DND-41 (cell line): Measurements from ENCODE around the gene KRT83.
A peak's percentile ranks its signal among the peaks of the same experiment; 100 is the strongest.
"Not testable (repeated sequence)": the region's sequence is repeated elsewhere in the genome, so short reads cannot be mapped to it uniquely, and the experiment has no call there.

ENCODE experiments used
- ATAC-seq: fragments of 200-7000 bp; cut with Tn5 transposase; 3 replicates; pipeline ENCODE4 v1.9.1; 2021; ENCODE audit warnings: low read depth; ENCODE audit not compliant: insufficient read depth
- DNase-seq: peaks from one replicate; pipeline ENCODE4 v3.0.0-alpha.2; 2020
- H2AFZ ChIP-seq: 2 replicates; pipeline ENCODE4 v1.6.0; 2012; ENCODE audit warnings: low read depth, low read length
- H3K27ac ChIP-seq: 2 replicates; pipeline ENCODE4 v1.5.1; 2012; ENCODE audit warnings: low read length, inconsistent platforms
- H3K27me3 ChIP-seq: fragments of 200-600 bp; sonication (generic); 2 replicates; pipeline ENCODE4 v1.6.0; 2012; ENCODE audit warnings: low read length, mild to moderate bottlenecking, inconsistent platforms; ENCODE audit not compliant: insufficient read depth, poor library complexity
- H3K36me3 ChIP-seq: 2 replicates; pipeline ENCODE4 v1.5.1; 2012; ENCODE audit warnings: low read length, inconsistent platforms; ENCODE audit not compliant: insufficient read depth
- H3K4me1 ChIP-seq: 2 replicates; pipeline ENCODE4 v1.5.1; 2012; ENCODE audit warnings: mild to moderate bottlenecking, low read length; ENCODE audit not compliant: insufficient read depth
- H3K4me2 ChIP-seq: 2 replicates; pipeline ENCODE4 v1.6.0; 2012; ENCODE audit warnings: mild to moderate bottlenecking, moderate library complexity, low read length, inconsistent platforms; ENCODE audit not compliant: insufficient read depth
- H3K4me3 ChIP-seq, 2 experiments: fragments of 200-600 bp in 1 of 2; shearing (Covaris generic) in 1 of 2; 2 replicates each; pipeline ENCODE4 v1.5.1; 2012 to 2016; ENCODE audit warnings: inconsistent platforms in 2 of 2, low read length in 2 of 2, mild to moderate bottlenecking in 2 of 2, low read depth in 1 of 2, moderate library complexity in 1 of 2
- H3K79me2 ChIP-seq: 2 replicates; pipeline ENCODE4 v1.6.0; 2012; ENCODE audit warnings: low read length, inconsistent platforms; ENCODE audit not compliant: insufficient read depth
- H3K9ac ChIP-seq: 2 replicates; pipeline ENCODE4 v1.6.0; 2012; ENCODE audit warnings: low read depth, mild to moderate bottlenecking, inconsistent platforms, low read length, moderate library complexity
- H3K9me3 ChIP-seq: 2 replicates; pipeline ENCODE4 v1.5.1; 2012; ENCODE audit warnings: low read length, moderate library complexity, mild to moderate bottlenecking, inconsistent platforms; ENCODE audit not compliant: insufficient read depth, severe bottlenecking
- H4K20me1 ChIP-seq: 2 replicates; pipeline ENCODE4 v1.6.0; 2012; ENCODE audit warnings: low read length; ENCODE audit not compliant: insufficient read depth
- EZH2 ChIP-seq: IDR thresholded peaks from 3 replicates; pipeline ENCODE4 v1.6.1; 2012; ENCODE audit warnings: borderline replicate concordance, low read depth, mild to moderate bottlenecking, moderate library complexity, low read length, inconsistent platforms; ENCODE audit not compliant: severe bottlenecking
- TF ChIP-seq, protein P1 (sequence below): IDR thresholded peaks from 2 replicates; pipeline ENCODE4 v1.5.1; 2012; ENCODE audit warnings: borderline replicate concordance, low read length, moderate library complexity, mild to moderate bottlenecking; ENCODE audit not compliant: poor library complexity, severe bottlenecking; ENCODE audit errors: extremely low read depth

KRT83 gene

DNA sequence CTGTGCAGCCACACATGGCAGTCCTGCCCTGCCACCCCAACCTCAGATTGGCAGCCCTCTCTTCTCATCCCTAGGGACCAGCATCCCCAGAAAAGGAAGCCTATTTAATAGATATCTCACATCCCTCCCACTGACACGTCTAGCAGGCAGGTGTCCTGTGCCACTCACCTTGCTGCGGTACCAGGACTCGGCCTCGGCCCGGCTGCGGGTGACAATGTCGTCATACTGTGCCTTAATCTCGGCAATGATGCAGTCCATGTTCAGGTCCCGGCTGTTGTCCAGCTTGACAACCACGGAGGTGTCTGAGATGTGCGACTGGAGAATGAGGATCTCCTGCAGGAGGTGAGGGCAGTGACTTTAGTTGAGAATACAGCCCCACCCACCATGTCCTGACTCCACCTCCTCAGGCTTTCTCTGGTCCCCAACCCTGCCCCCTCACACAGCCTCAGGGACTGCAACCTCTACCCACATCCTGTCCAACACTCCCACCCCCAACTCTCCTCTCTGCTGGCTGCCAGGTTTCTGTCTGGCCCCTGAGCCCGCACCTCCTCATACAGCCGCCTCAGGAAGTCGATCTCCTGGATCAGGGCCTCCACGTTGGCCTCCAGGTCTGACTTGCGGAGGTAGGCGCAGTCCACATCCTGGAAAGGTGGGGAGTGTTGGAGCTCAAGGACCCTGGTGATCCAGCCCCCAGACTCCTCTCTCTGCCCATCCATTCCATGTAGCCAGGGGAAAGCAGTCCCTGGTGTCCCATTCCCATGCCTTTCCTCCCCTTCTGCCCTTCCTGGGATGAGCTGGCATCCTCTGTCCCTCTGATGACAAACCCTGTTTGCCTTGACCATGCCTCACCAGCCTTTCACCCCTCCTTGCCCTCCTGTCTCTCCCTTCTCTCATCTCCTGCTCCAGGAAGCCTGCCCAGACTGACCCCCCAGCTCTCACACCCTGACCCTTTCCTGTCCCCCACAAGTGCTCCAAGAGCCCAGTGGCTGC is 33.1 kb downstream of the KRT83 start:
- H3K4me1 ChIP-seq, H3K9ac ChIP-seq, H3K27ac ChIP-seq, H3K9me3 ChIP-seq, DNase-seq, H3K27me3 ChIP-seq, H3K79me2 ChIP-seq, H4K20me1 ChIP-seq, H3K4me3 ChIP-seq, H2AFZ ChIP-seq, H3K4me2 ChIP-seq, H3K36me3 ChIP-seq: not testable (repeated sequence)
- peak; percentile 52; the same call in 1 of the 3 replicates for ATAC-seq

DNA sequence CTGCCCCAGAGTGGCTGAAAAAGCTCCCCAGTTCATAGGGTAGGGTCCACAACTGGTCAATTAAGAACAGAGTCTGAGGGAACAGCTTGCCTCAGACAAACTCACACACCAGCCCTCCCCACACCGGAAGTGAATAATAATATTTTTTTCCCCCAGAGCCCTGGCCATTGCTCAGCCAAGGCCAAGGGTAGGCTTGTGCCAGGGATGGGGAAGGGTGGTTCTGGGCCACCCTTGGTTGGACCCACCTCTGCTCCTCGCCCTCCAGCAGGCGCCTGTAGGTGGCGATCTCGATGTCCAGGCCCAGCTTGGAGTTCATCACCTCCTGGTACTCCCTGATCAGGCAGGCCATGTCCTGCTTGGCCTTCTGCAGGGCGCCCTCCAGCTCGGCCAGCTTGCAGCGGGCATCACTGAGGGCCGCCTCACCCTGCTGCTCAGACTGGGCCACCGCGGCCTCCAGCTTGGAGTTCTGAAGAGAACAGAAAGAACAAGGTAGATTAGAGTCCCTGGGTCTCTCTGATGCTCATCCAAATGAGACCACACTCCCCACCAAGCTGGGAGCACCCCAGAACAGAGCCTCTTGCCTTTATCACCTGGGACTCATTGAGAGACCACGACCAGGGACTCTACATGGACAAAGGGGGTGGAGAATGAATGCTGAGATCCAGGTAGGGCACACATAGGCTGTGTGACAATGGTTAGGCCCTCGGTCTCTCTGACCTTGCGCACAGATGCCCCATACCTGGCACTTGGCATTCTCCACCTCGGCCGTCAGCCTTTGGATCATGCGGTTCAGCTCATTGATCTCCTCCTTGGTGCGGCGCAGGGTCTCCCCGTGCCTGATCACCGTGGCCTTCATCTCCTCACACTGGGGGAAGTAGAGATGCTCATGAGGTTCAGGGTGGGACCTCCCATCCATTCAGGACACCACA is 34.1 kb downstream of the KRT83 start:
- H3K4me2 ChIP-seq, H3K27ac ChIP-seq, H3K4me3 ChIP-seq, H3K27me3 ChIP-seq, H3K9me3 ChIP-seq, DNase-seq, H4K20me1 ChIP-seq, H2AFZ ChIP-seq, H3K4me1 ChIP-seq, H3K9ac ChIP-seq, ATAC-seq, H3K36me3 ChIP-seq, H3K79me2 ChIP-seq: not testable (repeated sequence)
- TF ChIP-seq, protein P1, sequence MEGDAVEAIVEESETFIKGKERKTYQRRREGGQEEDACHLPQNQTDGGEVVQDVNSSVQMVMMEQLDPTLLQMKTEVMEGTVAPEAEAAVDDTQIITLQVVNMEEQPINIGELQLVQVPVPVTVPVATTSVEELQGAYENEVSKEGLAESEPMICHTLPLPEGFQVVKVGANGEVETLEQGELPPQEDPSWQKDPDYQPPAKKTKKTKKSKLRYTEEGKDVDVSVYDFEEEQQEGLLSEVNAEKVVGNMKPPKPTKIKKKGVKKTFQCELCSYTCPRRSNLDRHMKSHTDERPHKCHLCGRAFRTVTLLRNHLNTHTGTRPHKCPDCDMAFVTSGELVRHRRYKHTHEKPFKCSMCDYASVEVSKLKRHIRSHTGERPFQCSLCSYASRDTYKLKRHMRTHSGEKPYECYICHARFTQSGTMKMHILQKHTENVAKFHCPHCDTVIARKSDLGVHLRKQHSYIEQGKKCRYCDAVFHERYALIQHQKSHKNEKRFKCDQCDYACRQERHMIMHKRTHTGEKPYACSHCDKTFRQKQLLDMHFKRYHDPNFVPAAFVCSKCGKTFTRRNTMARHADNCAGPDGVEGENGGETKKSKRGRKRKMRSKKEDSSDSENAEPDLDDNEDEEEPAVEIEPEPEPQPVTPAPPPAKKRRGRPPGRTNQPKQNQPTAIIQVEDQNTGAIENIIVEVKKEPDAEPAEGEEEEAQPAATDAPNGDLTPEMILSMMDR = peak; percentile 18

GRCh38 chr12:52285851-52286530 is 35.2 kb downstream of the KRT83 start:
- H3K36me3 ChIP-seq = no peaks in the 10 kb centered on the region
- no peaks in the 10 kb centered on the region for H3K79me2 ChIP-seq
- H3K27me3 ChIP-seq = no peaks in the 10 kb centered on the region
- no peak overlapping the region for H3K9ac ChIP-seq
- no peak overlapping the region for H3K4me2 ChIP-seq
- H3K4me3 ChIP-seq = no peak overlapping the region
- TF ChIP-seq, protein P1 = no peak
- no peak for TF ChIP-seq EZH2
- no peaks in the 10 kb centered on the region for H3K9me3 ChIP-seq
- no peaks in the 10 kb centered on the region for H4K20me1 ChIP-seq
- ATAC-seq (no peak), DNase-seq (no peak)
- no peaks in the 10 kb centered on the region for H3K4me1 ChIP-seq
- H3K27ac ChIP-seq = no peak overlapping the region
- no peak overlapping the region for H2AFZ ChIP-seq
